SK-N-MC (cell line): Measurements from ENCODE around the gene TIFAB.

ENCODE experiments used
- DNase-seq: peaks from one replicate; pipeline ENCODE4 v3.0.0-alpha.2; 2011; ENCODE audit warnings: low read depth, low spot score
- H3K27ac ChIP-seq: fragments of 200-600 bp; sonication (generic); 2 replicates; pipeline ENCODE4 v1.5.1; 2016; ENCODE audit warnings: mixed run types
- H3K36me3 ChIP-seq: fragments of 200-600 bp; sonication (generic); 2 replicates; pipeline ENCODE4 v1.6.1; 2017; ENCODE audit warnings: antibody characterized with exemption, low read length, mixed read lengths; ENCODE audit not compliant: insufficient read depth
- H3K4me3 ChIP-seq: fragments of 200-600 bp; sonication (generic); 2 replicates; pipeline ENCODE4 v1.5.1; 2016
- H3K9ac ChIP-seq: fragments of 200-600 bp; sonication (generic); 2 replicates; pipeline ENCODE4 v1.8.0; 2017; ENCODE audit warnings: mixed run types, mixed read lengths; ENCODE audit not compliant: insufficient read length
- H3K9me3 ChIP-seq: fragments of 200-600 bp; sonication (generic); 2 replicates; pipeline ENCODE4 v1.6.1; 2017; ENCODE audit warnings: low read depth, mild to moderate bottlenecking, antibody characterized with exemption, low read length, moderate library complexity, mixed read lengths
- EZH2 ChIP-seq: fragments of 200-600 bp; sonication (generic); IDR thresholded peaks from one replicate; pipeline ENCODE4 v1.6.1; 2017; ENCODE audit warnings: antibody characterized with exemption
- FOXP2 ChIP-seq: optimal IDR thresholded peaks from 2 replicates; pipeline ENCODE3; 2011; ENCODE audit warnings: mild to moderate bottlenecking, moderate library complexity; ENCODE audit not compliant: insufficient read depth; ENCODE audit errors: extremely low read length, control extremely low read depth
- POLR2AphosphoS5 ChIP-seq: IDR thresholded peaks from 2 replicates; pipeline ENCODE4 v1.6.1; 2012; ENCODE audit warnings: mild to moderate bottlenecking, low read depth, low read length, borderline replicate concordance

The TIFAB gene

GRCh38 chr5:135483254-135483653 is 31.1 kb upstream of the TIFAB start:
- Histone ChIP-seq H3K9me3 (no peaks in the 10 kb centered on the region), H3K4me3 (no peak overlapping the region), H3K9ac (no peak overlapping the region), H3K27ac (no peak overlapping the region), H3K36me3 (no peaks in the 10 kb centered on the region)
- no peak for DNase-seq
- no peak for TF ChIP-seq FOXP2
- TF ChIP-seq POLR2AphosphoS5: no peak
- TF ChIP-seq EZH2: no peak

GRCh38 chr5:135482381-135482933 is 30.3 kb upstream of the TIFAB start:
- Histone ChIP-seq H3K36me3 (no peaks in the 10 kb centered on the region), H3K4me3 (no peak overlapping the region), H3K27ac (no peak overlapping the region), H3K9me3 (no peaks in the 10 kb centered on the region), H3K9ac (no peak overlapping the region)
- DNase-seq: no peak
- TF ChIP-seq POLR2AphosphoS5 (no peak), EZH2 (no peak), FOXP2 (no peak)

GRCh38 chr5:135481909-135482311 is 29.8 kb upstream of the TIFAB start:
- no peak for TF ChIP-seq EZH2
- TF ChIP-seq POLR2AphosphoS5: no peak
- no peak for TF ChIP-seq FOXP2
- Histone ChIP-seq H3K27ac (no peak overlapping the region), H3K9ac (no peak overlapping the region), H3K9me3 (no peaks in the 10 kb centered on the region), H3K4me3 (no peak overlapping the region), H3K36me3 (no peaks in the 10 kb centered on the region)
- no peak for DNase-seq

GRCh38 chr5:135481387-135481786 is 29.2 kb upstream of the TIFAB start:
- no peak for DNase-seq
- no peak overlapping the region for H3K4me3 ChIP-seq
- H3K9me3 ChIP-seq: no peaks in the 10 kb centered on the region
- H3K36me3 ChIP-seq: no peaks in the 10 kb centered on the region
- TF ChIP-seq FOXP2 (no peak), POLR2AphosphoS5 (no peak), EZH2 (no peak)
- H3K27ac ChIP-seq: no peak overlapping the region
- no peak overlapping the region for H3K9ac ChIP-seq

GRCh38 chr5:135480511-135480910 is 28.4 kb upstream of the TIFAB start:
- DNase-seq: no peak
- no peak overlapping the region for H3K4me3 ChIP-seq
- no peak for TF ChIP-seq EZH2
- TF ChIP-seq FOXP2: no peak
- no peak for TF ChIP-seq POLR2AphosphoS5
- no peaks in the 10 kb centered on the region for H3K36me3 ChIP-seq
- H3K27ac ChIP-seq: no peak overlapping the region
- no peak overlapping the region for H3K9ac ChIP-seq
- H3K9me3 ChIP-seq: no peaks in the 10 kb centered on the region

- H3K9me3 ChIP-seq: no peaks in the 10 kb centered on the region
- DNase-seq: no peak
- no peaks in the 10 kb centered on the region for H3K36me3 ChIP-seq
- no peak for TF ChIP-seq EZH2
- TF ChIP-seq POLR2AphosphoS5: no peak
- no peak for TF ChIP-seq FOXP2
- H3K4me3 ChIP-seq: no peak overlapping the region
- H3K27ac ChIP-seq: no peak overlapping the region
- no peak overlapping the region for H3K9ac ChIP-seq
These were observed 26.8 kb upstream of the TIFAB start for GRCh38 chr5:135478938-135479337.

- no peaks in the 10 kb centered on the region for H3K36me3 ChIP-seq
- no peaks in the 10 kb centered on the region for H3K9me3 ChIP-seq
- H3K4me3 ChIP-seq: no peak overlapping the region
- no peak overlapping the region for H3K27ac ChIP-seq
- no peak overlapping the region for H3K9ac ChIP-seq
- TF ChIP-seq POLR2AphosphoS5 (no peak), FOXP2 (no peak), EZH2 (no peak)
- no peak for DNase-seq
These were observed 25.5 kb upstream of the TIFAB start for GRCh38 chr5:135477613-135478066.

GRCh38 chr5:135476615-135477581 is 24.7 kb upstream of the TIFAB start:
- DNase-seq: no peak
- Histone ChIP-seq H3K36me3 (no peaks in the 10 kb centered on the region), H3K9ac (no peak overlapping the region), H3K4me3 (no peak overlapping the region), H3K27ac (no peak overlapping the region), H3K9me3 (no peaks in the 10 kb centered on the region)
- no peak for TF ChIP-seq POLR2AphosphoS5
- no peak for TF ChIP-seq EZH2
- TF ChIP-seq FOXP2: no peak

- no peak for DNase-seq
- no peak for TF ChIP-seq POLR2AphosphoS5
- no peak for TF ChIP-seq FOXP2
- TF ChIP-seq EZH2: no peak
- Histone ChIP-seq H3K4me3 (no peak overlapping the region), H3K9ac (no peak overlapping the region), H3K36me3 (no peaks in the 10 kb centered on the region), H3K9me3 (no peaks in the 10 kb centered on the region), H3K27ac (no peak overlapping the region)
These were observed 22.0 kb upstream of the TIFAB start for GRCh38 chr5:135473956-135474670.
